HepG2 (cell line): ENCODE measurements around the gene EGFR. TPM values are rescaled to one million over a fixed set of nuclear protein-coding genes. Genes with fewer than 3 reads are reported as not detected.

ENCODE experiments used
- ATAC-seq: fragments of 200-7000 bp; cut with Tn5 transposase; 3 replicates; pipeline ENCODE4 v1.9.1; 2020; ENCODE audit warnings: mild to moderate bottlenecking, moderate library complexity
- BruUV-seq: library from RNA; stranded (reverse); fragments of 400-500 nt; replicated peaks from 2 replicates; lab custom pipeline; 2021; lab: Mats Ljungman, UMichigan
- CTCF ChIA-PET: fragments of 300-600 bp; formaldehyde crosslinking; extraction: SDS; loops from one replicate; lab custom pipeline; 2021; ENCODE audit warnings: low total read pairs, inconsistent platforms, low intra/inter-chr PET ratio; lab: Yijun Ruan, JAX
- POLR2A ChIA-PET: fragments of 350-600 bp; sonication (Branson Sonifier 250); formaldehyde crosslinking; loops from one replicate; lab custom pipeline; 2020; ENCODE audit warnings: antibody characterized with exemption, inconsistent platforms; lab: Yijun Ruan, JAX
- DNase-seq: peaks from one replicate; pipeline ENCODE4 v3.0.0-alpha.2; 2015; ENCODE audit warnings: low spot score
- FAIRE-seq: peaks from 3 replicates; lab custom pipeline; 2011; peaks lifted over from hg19 to GRCh38; lab: Jason Lieb, UNC
- H2AFZ ChIP-seq: one replicate; pipeline ENCODE4 v1.6.1; 2011; ENCODE audit warnings: low read length, inconsistent platforms
- H3K27ac ChIP-seq: fragments of 300-600 bp; 3 replicates; pipeline ENCODE4 v1.8.0; 2011; ENCODE audit warnings: mixed run types, mild to moderate bottlenecking, mixed read lengths, low read length, inconsistent platforms; ENCODE audit not compliant: insufficient read depth; ENCODE audit errors: extremely low read length
- H3K27me3 ChIP-seq, 2 experiments: fragments of 200-600 bp in 1 of 2; 2 replicates in 1 of 2; 3 replicates in 1 of 2; pipeline versions ENCODE4 v1.6.0 to v1.8.0; 2011; ENCODE audit warnings: low read length in 2 of 2, mild to moderate bottlenecking in 2 of 2, moderate library complexity in 2 of 2, inconsistent platforms in 1 of 2; ENCODE audit not compliant: insufficient read depth in 2 of 2, control insufficient read depth in 1 of 2
- H3K36me3 ChIP-seq, 2 experiments: fragments of 200-600 bp in 1 of 2; replicated peaks in 1 of 2; 2 replicates in 1 of 2; 3 replicates in 1 of 2; pipeline versions ENCODE4 v1.5.1 to v1.8.0; 2011; ENCODE audit warnings: low read length in 2 of 2, inconsistent platforms in 1 of 2; ENCODE audit not compliant: insufficient read depth in 2 of 2, control insufficient read depth in 1 of 2
- H3K4me1 ChIP-seq: 2 replicates; pipeline ENCODE4 v1.5.1; 2012; ENCODE audit warnings: low read length, inconsistent platforms; ENCODE audit not compliant: insufficient read depth
- H3K4me2 ChIP-seq: 2 replicates; pipeline ENCODE4 v1.6.0; 2011; ENCODE audit warnings: low read depth, low read length, inconsistent platforms
- H3K4me3 ChIP-seq, 3 experiments: fragments of 200-600 bp in 1 of 3; sonication (generic), shearing (Covaris generic) in 1 of 3; replicated peaks in 1 of 3; 2 replicates each; pipeline ENCODE4 v1.5.1; 2011 to 2016; ENCODE audit warnings: low read length in 3 of 3, inconsistent platforms in 2 of 3, low read depth in 2 of 3, mild to moderate bottlenecking in 2 of 3, control low read depth in 1 of 3, mixed read lengths in 1 of 3; ENCODE audit not compliant: insufficient read depth in 1 of 3
- H3K79me2 ChIP-seq: one replicate; pipeline ENCODE4 v1.6.1; 2011; ENCODE audit warnings: low read length, inconsistent platforms; ENCODE audit not compliant: insufficient read depth
- H3K9ac ChIP-seq: 2 replicates; pipeline ENCODE4 v1.6.0; 2011; ENCODE audit warnings: mild to moderate bottlenecking, low read depth, low read length, inconsistent platforms; ENCODE audit not compliant: insufficient read depth
- H3K9me3 ChIP-seq: 2 replicates; pipeline ENCODE4 v1.5.1; 2012; ENCODE audit warnings: mild to moderate bottlenecking, low read length
- H4K20me1 ChIP-seq: 2 replicates; pipeline ENCODE4 v1.6.0; 2011; ENCODE audit warnings: inconsistent platforms, mild to moderate bottlenecking, low read length, moderate library complexity; ENCODE audit not compliant: insufficient read depth
- BHLHE40 ChIP-seq: IDR thresholded peaks from 2 replicates; pipeline ENCODE4 v1.6.1; 2011; ENCODE audit warnings: low read length, improper control_type of control experiment
- CHCHD3 ChIP-seq: sonication (generic); formaldehyde crosslinking; IDR thresholded peaks from 2 replicates; pipeline ENCODE4 v1.8.0; 2022; ENCODE audit warnings: mild to moderate bottlenecking, missing genetic modification reagents, moderate library complexity
- FUBP1 ChIP-seq: sonication (generic); formaldehyde crosslinking; IDR thresholded peaks from 2 replicates; pipeline ENCODE4 v1.5.1; 2020; ENCODE audit warnings: missing genetic modification reagents, mild to moderate bottlenecking, borderline replicate concordance
- KLF13 ChIP-seq: sonication (generic); formaldehyde crosslinking; IDR thresholded peaks from 2 replicates; pipeline ENCODE4 v1.4.0; 2020; ENCODE audit warnings: mild to moderate bottlenecking, missing genetic modification reagents
- SALL2 ChIP-seq: sonication (generic); formaldehyde crosslinking; IDR thresholded peaks from 2 replicates; pipeline ENCODE4 v1.8.1; 2023; ENCODE audit warnings: mild to moderate bottlenecking, missing genetic modification reagents, inconsistent platforms
- SAP130 ChIP-seq: IDR thresholded peaks from 2 replicates; pipeline ENCODE4 v1.6.1; 2016; ENCODE audit warnings: low read depth
- STAG1 ChIP-seq: sonication (generic); formaldehyde crosslinking; IDR thresholded peaks from 2 replicates; pipeline ENCODE4 v1.4.0; 2020; ENCODE audit warnings: missing genetic modification reagents
- ZNF17 ChIP-seq: sonication (generic); formaldehyde crosslinking; IDR thresholded peaks from 2 replicates; pipeline ENCODE4 v1.5.0; 2020; ENCODE audit warnings: mild to moderate bottlenecking, missing genetic modification reagents
- ZNF432 ChIP-seq: sonication (generic); formaldehyde crosslinking; IDR thresholded peaks from 2 replicates; pipeline ENCODE4 v1.5.0; 2020; ENCODE audit warnings: missing genetic modification reagents, mild to moderate bottlenecking, borderline replicate concordance
- ZNF562 ChIP-seq: sonication (generic); formaldehyde crosslinking; IDR thresholded peaks from 2 replicates; pipeline ENCODE4 v1.8.0; 2022; ENCODE audit warnings: missing genetic modification reagents, borderline replicate concordance
- ZNF567 ChIP-seq: sonication (generic); formaldehyde crosslinking; IDR thresholded peaks from 2 replicates; pipeline ENCODE4 v1.8.1; 2023; ENCODE audit warnings: mild to moderate bottlenecking, missing genetic modification reagents, borderline replicate concordance
- WGBS: methylation state at CpG from one replicate; pipeline ENCODE4 v1.1.6; 2017; ENCODE audit warnings: low lambda C conversion rate; 5-methylcytosine and 5-hydroxymethylcytosine counted together
- in situ Hi-C: cut with HindIII; loops from 2 replicates; pipeline ENCODE4 v1.10.0; 2017; ENCODE audit warnings: low pct_unique_long_range_greater_than_20kb; ENCODE audit not compliant: extremely low pct_ligation_motif_present
- intact Hi-C: fragments of 100-400 bp; cut with micrococcal nuclease; formaldehyde crosslinking; loops from one replicate; pipeline ENCODE4 v1.10.0; 2022; ENCODE audit not compliant: unreplicated experiment
- polyA plus RNA-seq, 8 experiments: library from polyadenylated mRNA; depleted of rRNA in 3 of 8; stranded (reverse) in 7 of 8; unstranded in 1 of 8; fragments of >200 nt; fragmentation: Illumina TruSeq in 4 of 8; extraction: Trizol in 4 of 8; gene quantifications; 2 replicates each; pipeline versions ENCODE4 v1.2.1 to v1.2.3, GENCODE V29; 2011 to 2016; ENCODE audit warnings: low read depth in 4 of 8, missing spikeins in 1 of 8, mixed read lengths in 1 of 8; ENCODE audit not compliant: insufficient read depth in 1 of 8
- total RNA-seq, 5 experiments: library from RNA; depleted of rRNA; stranded (reverse); fragments of >200 nt; fragmentation: Illumina TruSeq; extraction: Trizol; gene quantifications; 2 replicates each; pipeline ENCODE4 v1.2.3, GENCODE V29; 2016; ENCODE audit warnings: low read depth in 1 of 5
- TF ChIP-seq, protein P1 (sequence below), 2 experiments: fragments of 450-650 bp in 1 of 2; sonication (generic) in 1 of 2; formaldehyde crosslinking in 1 of 2; IDR thresholded peaks; 2 replicates each; pipeline versions ENCODE4 v1.6.1 to v1.8.0; 2016 to 2022; ENCODE audit warnings: antibody characterized with exemption in 1 of 2, mild to moderate bottlenecking in 1 of 2, missing genetic modification reagents in 1 of 2

EGFR gene
- total and polyA plus RNA-seq, 2 of the 13 experiments (the other 11 are each of a cell fraction or from before 2014, with no cell fraction given) = 7.0 to 10.0 TPM

- DNase-seq (no peak), ATAC-seq (no peak), FAIRE-seq (no peak)
- Histone ChIP-seq H3K79me2 (no peaks in the 10 kb centered on the region), H4K20me1 (no peaks in the 10 kb centered on the region), H3K36me3 (no peaks in the 10 kb centered on the region), H3K27me3 (no peaks in the 10 kb centered on the region), H3K4me3 (no peak overlapping the region), H3K27ac (no peak overlapping the region), H3K4me1 (peaks cover 69% of the 10 kb centered on the region), H3K4me2 (no peak overlapping the region), H3K9ac (no peak overlapping the region), H2AFZ (no peak overlapping the region), H3K9me3 (no peaks in the 10 kb centered on the region)
- in situ Hi-C loops = no loop called here
- ChIA-PET CTCF (no interaction called here), POLR2A (interaction anchor here (1.8 to 2.1 kb wide), 2 partner anchors 49 to 52 kb away, joined by 6 read pairs; no protein-coding TSS in a partner anchor)
- 78% methylated on average over 8 of the region's 8 CpGs for WGBS
- BruUV-seq = no TSS peak
- intact Hi-C loops = loop anchor here (5.0 to 10.0 kb wide), 4 partner anchors 115 to 357 kb away; partner anchors contain the start of gene EGFR
- TF ChIP-seq BHLHE40 = no peak
- TF ChIP-seq ZNF17 (CRISPR knock-in tag) = no peak
- TF ChIP-seq ZNF562 = no peak
- TF ChIP-seq STAG1 (CRISPR knock-in tag) = peak; percentile 30
- TF ChIP-seq ZNF567 = 0 out of 2 replicates have a peak, but pooled peaks have one; percentile 32
- TF ChIP-seq, protein P1, sequence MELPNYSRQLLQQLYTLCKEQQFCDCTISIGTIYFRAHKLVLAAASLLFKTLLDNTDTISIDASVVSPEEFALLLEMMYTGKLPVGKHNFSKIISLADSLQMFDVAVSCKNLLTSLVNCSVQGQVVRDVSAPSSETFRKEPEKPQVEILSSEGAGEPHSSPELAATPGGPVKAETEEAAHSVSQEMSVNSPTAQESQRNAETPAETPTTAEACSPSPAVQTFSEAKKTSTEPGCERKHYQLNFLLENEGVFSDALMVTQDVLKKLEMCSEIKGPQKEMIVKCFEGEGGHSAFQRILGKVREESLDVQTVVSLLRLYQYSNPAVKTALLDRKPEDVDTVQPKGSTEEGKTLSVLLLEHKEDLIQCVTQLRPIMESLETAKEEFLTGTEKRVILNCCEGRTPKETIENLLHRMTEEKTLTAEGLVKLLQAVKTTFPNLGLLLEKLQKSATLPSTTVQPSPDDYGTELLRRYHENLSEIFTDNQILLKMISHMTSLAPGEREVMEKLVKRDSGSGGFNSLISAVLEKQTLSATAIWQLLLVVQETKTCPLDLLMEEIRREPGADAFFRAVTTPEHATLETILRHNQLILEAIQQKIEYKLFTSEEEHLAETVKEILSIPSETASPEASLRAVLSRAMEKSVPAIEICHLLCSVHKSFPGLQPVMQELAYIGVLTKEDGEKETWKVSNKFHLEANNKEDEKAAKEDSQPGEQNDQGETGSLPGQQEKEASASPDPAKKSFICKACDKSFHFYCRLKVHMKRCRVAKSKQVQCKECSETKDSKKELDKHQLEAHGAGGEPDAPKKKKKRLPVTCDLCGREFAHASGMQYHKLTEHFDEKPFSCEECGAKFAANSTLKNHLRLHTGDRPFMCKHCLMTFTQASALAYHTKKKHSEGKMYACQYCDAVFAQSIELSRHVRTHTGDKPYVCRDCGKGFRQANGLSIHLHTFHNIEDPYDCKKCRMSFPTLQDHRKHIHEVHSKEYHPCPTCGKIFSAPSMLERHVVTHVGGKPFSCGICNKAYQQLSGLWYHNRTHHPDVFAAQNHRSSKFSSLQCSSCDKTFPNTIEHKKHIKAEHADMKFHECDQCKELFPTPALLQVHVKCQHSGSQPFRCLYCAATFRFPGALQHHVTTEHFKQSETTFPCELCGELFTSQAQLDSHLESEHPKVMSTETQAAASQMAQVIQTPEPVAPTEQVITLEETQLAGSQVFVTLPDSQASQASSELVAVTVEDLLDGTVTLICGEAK (IDR thresholded peaks at IDR 0.05) = peak; percentile 50
- TF ChIP-seq, protein P1 (CRISPR knock-in tag; IDR thresholded peaks at IDR 0.05) = peak; percentile 98
- TF ChIP-seq CHCHD3 (CRISPR knock-in tag) = no peak
- no peak for TF ChIP-seq ZNF432 (CRISPR knock-in tag)
- TF ChIP-seq SALL2 (CRISPR knock-in tag) = no peak
- TF ChIP-seq SAP130 (CRISPR knock-in tag) = no peak
- TF ChIP-seq KLF13 (CRISPR knock-in tag) = no peak
- no peak for TF ChIP-seq FUBP1
These were observed 111.0 kb downstream of the EGFR start for GRCh38 chr7:55129541-55130394.
